Uterus (tissue), 2 donors: ENCODE results near the gene TP53I13.

ENCODE experiments used
- CTCF ChIP-seq, 4 experiments: fragments of 200-600 bp in 2 of 4; fragments of 450-650 bp in 2 of 4; sonication (generic) in 2 of 4; IDR thresholded peaks; one replicate each; pipeline ENCODE4 v1.5.1; 2016 to 2019; ENCODE audit warnings: antibody characterized with exemption in 4 of 4, mild to moderate bottlenecking in 2 of 4, moderate library complexity in 1 of 4
- POLR2A ChIP-seq, 2 donors: fragments of 450-650 bp; IDR thresholded peaks; one replicate each; pipeline ENCODE4 v1.6.1; 2016; ENCODE audit warnings: antibody characterized with exemption in 2 of 2, mild to moderate bottlenecking in 1 of 2, moderate library complexity in 1 of 2

GRCh38 chr17:29591737-29592608 lies 23.5 kb downstream of the TP53I13 start:
- peak; percentile 95 to 97 (median 96) for TF ChIP-seq CTCF (IDR thresholded peaks at IDR 0.05)
- TF ChIP-seq POLR2A (IDR thresholded peaks at IDR 0.05) = peak; percentile 17 to 18
